Activated T-cell treated with anti-CD3 and anti-CD28 coated beads, Interleukin-2, amount 50 U/mL, for 4 hours (primary cell): ENCODE results near the gene ACSF3. TPM values are rescaled to one million over a fixed set of nuclear protein-coding genes. Genes with fewer than 3 reads are reported as not detected.

Experiments used
- ATAC-seq, 2 donors: fragments of 200-7000 bp; cut with Tn5 transposase; one replicate each; pipeline ENCODE4 v1.10.0; 2021
- DNase-seq: peaks from one replicate; pipeline ENCODE4 v3.0.0-alpha.2; 2020
- H3K27me3 Mint-ChIP-seq: one replicate; pipeline ENCODE4 v1.8.0; 2021; ENCODE audit warnings: low read depth, mixed read lengths
- H3K36me3 Mint-ChIP-seq: one replicate; pipeline ENCODE4 v1.8.0; 2022; ENCODE audit warnings: mixed read lengths; ENCODE audit not compliant: insufficient read depth
- H3K4me1 Mint-ChIP-seq: one replicate; pipeline ENCODE4 v1.8.0; 2021; ENCODE audit warnings: low read depth, mixed read lengths
- H3K4me3 Mint-ChIP-seq: one replicate; pipeline ENCODE4 v1.8.0; 2021; ENCODE audit warnings: mild to moderate bottlenecking, moderate library complexity, mixed read lengths
- H3K9me3 Mint-ChIP-seq: one replicate; pipeline ENCODE4 v1.8.0; 2021; ENCODE audit warnings: mixed read lengths
- total RNA-seq, 3 donors: library from RNA; stranded (reverse); gene quantifications; one replicate each; pipeline ENCODE4 v1.2.1, GENCODE V29; 2021

ACSF3 gene
- total RNA-seq, 3 donors from 2014 or later = 32.5 to 38.7 (median 34.2) TPM

DNA sequence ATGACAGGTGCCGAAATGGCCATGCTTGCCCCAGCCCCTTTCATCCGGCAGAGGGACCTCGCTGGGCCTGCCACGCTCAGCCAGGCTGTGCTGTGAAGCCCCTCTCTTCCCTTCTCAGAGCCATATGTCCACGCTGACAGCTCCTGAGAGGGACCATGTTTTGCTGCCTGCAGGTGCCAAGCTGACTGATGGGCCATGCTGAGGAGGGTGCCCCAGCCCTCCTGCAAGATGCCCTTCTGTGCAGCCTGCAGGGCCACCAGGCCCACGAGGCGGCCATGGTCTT, 44.8 kb downstream of the ACSF3 start:
- Mint-ChIP-seq H3K4me1 (no peaks in the 10 kb centered on the region), H3K36me3 (peaks cover 21% of the 10 kb centered on the region), H3K27me3 (no peaks in the 10 kb centered on the region), H3K4me3 (no peak overlapping the region), H3K9me3 (no peaks in the 10 kb centered on the region)
- ATAC-seq (no peak), DNase-seq (no peak)

DNA sequence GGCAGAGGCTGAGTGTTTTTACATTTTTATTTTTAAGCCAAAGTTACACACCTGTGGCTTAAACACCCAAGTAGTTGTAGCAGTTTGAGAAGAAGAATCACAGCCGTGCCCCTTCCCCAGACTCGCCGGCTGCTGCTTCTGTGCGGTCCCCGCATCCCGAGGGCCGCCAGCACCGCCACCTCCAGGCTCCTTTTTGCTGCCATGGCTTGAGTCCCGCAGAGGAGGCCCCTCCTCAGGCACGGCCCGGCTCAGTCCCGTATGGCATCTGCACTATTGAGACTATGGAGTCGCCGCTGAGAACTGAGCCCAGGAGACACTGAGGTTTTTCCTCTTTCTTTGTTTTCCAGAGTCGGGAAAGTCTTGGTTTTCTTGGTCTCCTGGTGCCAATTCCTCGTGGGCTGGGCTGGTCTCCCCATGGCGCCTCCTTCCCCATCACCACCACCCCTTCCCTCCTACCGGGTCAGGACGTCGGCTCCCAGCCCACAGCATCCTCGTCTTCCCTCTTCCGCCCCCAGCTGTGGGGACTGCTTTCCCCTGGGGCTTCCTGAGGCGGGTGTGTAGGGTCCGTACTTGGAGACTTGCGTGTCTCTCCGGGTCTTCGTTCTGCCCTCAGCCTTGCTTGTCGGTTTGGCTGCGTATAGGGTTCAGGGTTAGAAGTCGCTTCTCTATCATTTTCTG, 45.3 kb downstream of the ACSF3 start:
- Mint-ChIP-seq H3K36me3 (peaks cover 15% of the 10 kb centered on the region), H3K4me1 (no peaks in the 10 kb centered on the region), H3K4me3 (no peak overlapping the region), H3K9me3 (no peaks in the 10 kb centered on the region), H3K27me3 (no peaks in the 10 kb centered on the region)
- ATAC-seq (no peak), DNase-seq (no peak)

DNA sequence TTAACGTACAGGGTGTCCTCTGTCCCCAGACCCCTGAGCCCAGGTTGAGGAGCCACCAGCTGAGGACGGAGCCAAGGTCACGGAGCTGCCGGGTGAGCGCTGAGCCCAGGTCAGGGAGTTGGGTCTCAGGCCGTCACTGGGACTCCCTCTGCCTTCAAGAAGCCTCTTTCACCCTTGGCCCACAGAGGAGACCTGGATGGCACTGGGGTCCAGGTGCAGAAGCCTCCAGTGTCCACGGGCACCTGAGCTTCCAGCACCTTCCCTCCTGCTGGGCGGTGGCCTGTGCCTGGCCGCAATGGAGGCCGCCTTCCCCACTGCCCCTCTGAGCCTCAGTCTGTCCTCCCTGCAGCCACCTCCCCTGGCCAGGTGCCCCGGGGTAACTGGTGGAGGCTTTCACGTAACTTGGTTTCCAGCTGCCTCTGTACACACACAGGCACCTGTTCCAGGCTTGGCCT, 46.3 kb downstream of the ACSF3 start:
- Mint-ChIP-seq H3K4me1 (no peaks in the 10 kb centered on the region), H3K4me3 (no peak overlapping the region), H3K27me3 (no peaks in the 10 kb centered on the region), H3K36me3 (peaks cover 8% of the 10 kb centered on the region), H3K9me3 (no peaks in the 10 kb centered on the region)
- no peak for ATAC-seq
- DNase-seq = no peak

DNA sequence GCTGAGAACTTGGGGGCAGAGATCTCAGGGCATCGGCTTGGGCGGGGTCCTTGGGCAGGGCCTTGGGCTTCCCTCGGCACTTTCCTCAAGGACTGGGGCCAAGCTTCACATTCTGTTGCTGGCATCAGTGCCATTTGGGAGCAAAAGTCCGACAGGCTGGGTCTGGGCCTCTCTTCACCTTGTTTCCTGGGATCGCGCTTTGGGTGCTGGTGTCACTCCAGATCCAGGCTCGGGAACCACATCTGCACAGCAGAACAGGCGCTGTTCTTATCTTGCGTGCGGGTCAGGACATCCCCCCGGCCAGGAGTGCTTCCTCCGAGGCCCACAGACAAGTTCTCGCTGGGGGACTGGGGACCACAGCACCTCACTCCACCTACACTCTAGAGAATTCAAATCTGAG, 46.7 kb downstream of the ACSF3 start:
- H3K9me3 Mint-ChIP-seq = no peaks in the 10 kb centered on the region
- H3K4me3 Mint-ChIP-seq = no peak overlapping the region
- DNase-seq = no peak
- H3K4me1 Mint-ChIP-seq = no peaks in the 10 kb centered on the region
- no peaks in the 10 kb centered on the region for H3K27me3 Mint-ChIP-seq
- ATAC-seq = no peak
- H3K36me3 Mint-ChIP-seq = peaks cover 8% of the 10 kb centered on the region

DNA sequence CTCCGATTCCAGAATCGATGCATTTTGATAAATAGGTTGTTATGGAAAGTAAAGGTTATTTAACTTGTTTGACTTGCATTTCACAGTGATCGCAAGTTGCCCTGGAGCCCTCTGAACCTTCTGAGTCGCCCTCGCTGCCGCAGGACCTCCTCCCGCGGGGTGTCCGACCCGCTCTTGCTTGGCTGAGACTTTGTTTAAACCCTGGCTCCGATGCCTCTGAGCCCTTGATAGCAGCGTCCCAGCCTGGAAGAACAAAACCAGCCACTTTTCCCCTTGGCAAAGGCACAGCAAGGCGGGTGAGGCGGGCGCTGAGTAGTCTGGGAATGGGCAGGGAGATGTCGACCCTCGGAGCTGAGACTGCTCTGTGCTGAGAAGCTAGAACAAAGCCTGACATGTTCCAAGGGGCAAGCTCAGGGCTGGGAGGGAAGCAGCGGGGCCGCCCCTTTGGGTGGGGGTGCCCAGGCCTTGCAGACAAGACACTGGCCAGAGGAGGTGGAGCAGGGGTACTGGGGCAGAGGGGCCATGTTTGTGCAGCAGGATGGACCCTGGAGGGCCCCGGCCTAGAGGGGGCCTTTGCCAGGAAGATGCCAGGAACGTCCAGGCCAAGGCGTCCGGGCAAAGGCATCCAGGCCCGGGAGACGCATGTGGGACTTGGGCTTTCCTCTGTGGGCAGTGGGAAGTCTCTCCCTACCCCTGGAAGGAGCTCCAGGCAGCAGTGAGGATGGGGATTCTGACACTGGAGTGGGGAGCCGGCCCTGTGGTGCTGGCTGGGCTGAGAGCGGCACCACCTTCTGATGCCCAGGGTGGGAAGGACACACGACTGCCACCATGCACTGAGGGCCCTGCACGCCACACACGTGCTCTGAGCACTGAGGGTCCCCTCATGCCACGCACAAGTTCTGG, 47.6 kb downstream of the ACSF3 start:
- Mint-ChIP-seq H3K36me3 (peaks cover 4% of the 10 kb centered on the region), H3K9me3 (no peaks in the 10 kb centered on the region), H3K27me3 (no peaks in the 10 kb centered on the region), H3K4me3 (no peak overlapping the region), H3K4me1 (no peaks in the 10 kb centered on the region)
- no peak for DNase-seq
- no peak for ATAC-seq

DNA sequence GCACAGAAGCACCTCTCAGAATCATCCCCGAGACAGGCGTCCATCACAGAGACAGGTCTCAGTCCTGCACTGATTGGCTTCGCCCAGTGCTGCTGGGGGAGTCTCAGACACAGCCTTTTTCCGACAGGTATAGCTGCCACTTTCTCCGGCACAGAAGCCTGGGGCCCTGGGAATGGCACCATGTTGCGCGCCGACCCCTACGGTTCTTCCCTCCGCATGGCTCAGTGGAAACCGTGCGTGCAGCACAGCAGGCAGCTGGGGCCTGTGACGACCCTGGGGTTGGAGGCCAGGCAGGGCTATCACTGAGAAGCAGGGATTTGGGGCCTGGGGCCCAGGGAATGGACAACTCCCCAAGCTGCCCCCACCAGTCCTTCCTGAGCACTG, 48.2 kb downstream of the ACSF3 start:
- DNase-seq (no peak), ATAC-seq (no peak)
- Mint-ChIP-seq H3K4me3 (no peak overlapping the region), H3K36me3 (peaks cover 8% of the 10 kb centered on the region), H3K27me3 (no peaks in the 10 kb centered on the region), H3K9me3 (no peaks in the 10 kb centered on the region), H3K4me1 (no peaks in the 10 kb centered on the region)

DNA sequence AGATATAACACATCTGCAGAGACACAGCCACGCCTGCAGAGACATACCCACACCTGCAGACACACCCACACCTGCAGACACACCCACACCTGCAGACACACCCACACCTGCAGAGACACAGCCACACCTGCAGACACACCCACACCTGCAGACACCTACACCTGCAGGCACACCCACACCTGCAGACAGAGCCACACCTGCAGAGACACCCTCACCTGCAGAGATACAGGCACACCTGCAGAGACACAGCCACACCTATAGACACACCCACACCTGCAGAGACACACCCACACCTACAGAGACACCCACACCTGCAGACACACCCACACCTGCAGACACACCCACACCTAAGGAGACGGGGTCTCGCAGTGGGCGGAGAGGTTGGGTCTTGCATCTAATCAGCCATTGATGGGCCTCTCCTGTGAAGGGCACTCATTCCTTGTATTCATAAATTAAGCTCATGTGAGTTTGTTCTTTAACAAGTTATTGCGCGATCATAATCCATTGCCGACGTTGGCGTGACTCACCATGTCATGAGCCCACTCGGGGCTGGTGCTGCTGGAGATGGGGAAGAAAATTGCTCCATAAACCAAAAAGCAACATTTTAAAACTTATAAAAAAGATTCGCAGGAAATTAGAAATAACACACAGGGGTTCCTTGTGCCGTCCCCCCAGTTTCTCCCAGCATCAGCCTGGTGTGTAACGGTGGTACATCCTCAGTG, 49.0 kb downstream of the ACSF3 start:
- Mint-ChIP-seq H3K4me3 (no peak overlapping the region), H3K4me1 (no peaks in the 10 kb centered on the region), H3K9me3 (no peaks in the 10 kb centered on the region), H3K36me3 (peaks cover 10% of the 10 kb centered on the region), H3K27me3 (no peaks in the 10 kb centered on the region)
- ATAC-seq (no peak), DNase-seq (no peak)

DNA sequence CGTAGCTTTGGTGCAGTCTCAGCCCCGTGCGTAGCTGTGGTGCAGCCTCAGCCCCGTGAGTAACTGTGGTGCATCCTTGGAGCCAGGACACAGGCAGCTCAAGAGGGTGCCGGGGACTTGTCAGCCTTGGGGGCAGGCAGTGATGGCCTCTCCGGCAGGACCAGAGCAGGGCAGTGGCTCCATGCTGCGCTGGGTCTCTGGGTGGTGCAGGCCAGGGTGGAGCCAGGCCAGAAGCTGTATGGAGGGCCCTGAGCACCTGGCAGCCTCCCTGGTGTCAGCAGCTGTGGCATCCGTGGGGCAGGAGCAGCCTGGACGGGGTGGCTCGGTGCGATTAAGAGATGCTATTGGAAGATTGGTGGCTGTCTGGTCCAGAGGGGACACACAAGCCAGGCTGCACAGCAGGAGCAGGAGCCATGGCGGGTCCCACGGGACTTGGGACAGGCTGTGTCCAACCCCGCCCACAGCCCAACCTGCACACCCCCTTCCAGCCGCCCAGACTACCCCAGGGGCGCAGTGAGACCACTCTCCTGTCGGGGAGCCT, 49.6 kb downstream of the ACSF3 start:
- ATAC-seq (no peak), DNase-seq (no peak)
- H3K27me3 Mint-ChIP-seq = no peaks in the 10 kb centered on the region
- peaks cover 11% of the 10 kb centered on the region for H3K36me3 Mint-ChIP-seq
- H3K9me3 Mint-ChIP-seq = no peaks in the 10 kb centered on the region
- H3K4me3 Mint-ChIP-seq = no peak overlapping the region
- no peaks in the 10 kb centered on the region for H3K4me1 Mint-ChIP-seq

DNA sequence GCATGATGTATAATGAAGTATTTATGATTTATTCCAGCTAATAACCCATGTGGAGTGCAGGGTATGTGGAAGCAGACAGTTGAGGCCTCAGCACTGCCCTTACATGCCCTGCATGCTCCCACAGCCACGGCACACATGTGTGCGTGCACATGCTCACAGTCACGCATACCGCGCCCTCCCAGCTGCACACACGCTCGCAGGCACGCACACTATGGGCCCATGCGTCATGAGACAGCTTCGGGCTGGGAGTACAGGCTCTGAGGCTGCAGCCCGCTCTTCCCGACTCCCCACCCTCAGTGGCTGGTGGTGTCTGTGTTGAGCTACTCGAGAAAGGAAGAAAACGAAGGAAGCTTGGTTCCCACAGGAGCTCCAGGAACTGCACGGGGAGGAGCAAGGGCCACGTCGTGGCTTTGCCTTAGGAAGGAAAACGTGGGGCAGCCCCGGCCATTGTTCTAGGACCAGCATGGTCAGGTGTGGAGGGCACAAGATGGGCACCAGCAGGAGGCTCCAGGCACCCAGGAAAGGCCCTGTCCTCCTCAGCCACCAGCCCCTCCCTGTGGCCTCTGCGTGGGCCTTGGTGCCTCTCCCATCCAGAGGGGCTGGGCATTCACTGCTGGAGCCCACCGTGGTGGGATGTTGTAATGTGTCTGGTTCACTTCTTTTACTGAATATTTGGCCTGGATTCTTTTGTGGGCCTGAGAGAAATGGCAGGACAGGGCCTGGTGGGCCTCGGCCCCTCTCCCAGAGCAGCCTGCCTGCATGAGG, 50.4 kb downstream of the ACSF3 start:
- DNase-seq (no peak), ATAC-seq (no peak)
- Mint-ChIP-seq H3K4me1 (no peaks in the 10 kb centered on the region), H3K27me3 (no peaks in the 10 kb centered on the region), H3K4me3 (no peak overlapping the region), H3K36me3 (peaks cover 15% of the 10 kb centered on the region), H3K9me3 (peaks cover 4% of the 10 kb centered on the region)

DNA sequence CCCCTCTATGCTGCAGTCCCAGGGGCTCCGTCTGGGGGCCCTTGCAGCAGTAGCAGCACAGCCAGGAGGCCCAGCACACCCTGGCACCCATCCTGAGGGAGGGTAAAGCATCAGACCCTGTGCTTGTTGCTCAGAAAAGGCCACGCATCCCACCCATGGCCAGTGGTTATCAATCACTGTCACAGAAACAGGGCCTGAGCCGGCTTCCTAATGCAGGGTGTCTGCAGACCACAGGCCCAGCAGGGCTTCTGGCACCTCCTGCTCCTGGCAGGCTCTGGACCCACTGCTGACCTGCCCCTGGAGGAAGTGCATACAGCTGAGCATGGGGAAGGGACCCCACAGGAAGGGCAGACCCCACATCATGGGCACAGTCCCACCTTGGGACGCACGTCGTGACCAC, 51.0 kb downstream of the ACSF3 start:
- Mint-ChIP-seq H3K4me1 (no peaks in the 10 kb centered on the region), H3K9me3 (peaks cover 6% of the 10 kb centered on the region), H3K36me3 (peaks cover 21% of the 10 kb centered on the region), H3K4me3 (no peak overlapping the region), H3K27me3 (no peaks in the 10 kb centered on the region)
- DNase-seq (no peak), ATAC-seq (no peak)

DNA sequence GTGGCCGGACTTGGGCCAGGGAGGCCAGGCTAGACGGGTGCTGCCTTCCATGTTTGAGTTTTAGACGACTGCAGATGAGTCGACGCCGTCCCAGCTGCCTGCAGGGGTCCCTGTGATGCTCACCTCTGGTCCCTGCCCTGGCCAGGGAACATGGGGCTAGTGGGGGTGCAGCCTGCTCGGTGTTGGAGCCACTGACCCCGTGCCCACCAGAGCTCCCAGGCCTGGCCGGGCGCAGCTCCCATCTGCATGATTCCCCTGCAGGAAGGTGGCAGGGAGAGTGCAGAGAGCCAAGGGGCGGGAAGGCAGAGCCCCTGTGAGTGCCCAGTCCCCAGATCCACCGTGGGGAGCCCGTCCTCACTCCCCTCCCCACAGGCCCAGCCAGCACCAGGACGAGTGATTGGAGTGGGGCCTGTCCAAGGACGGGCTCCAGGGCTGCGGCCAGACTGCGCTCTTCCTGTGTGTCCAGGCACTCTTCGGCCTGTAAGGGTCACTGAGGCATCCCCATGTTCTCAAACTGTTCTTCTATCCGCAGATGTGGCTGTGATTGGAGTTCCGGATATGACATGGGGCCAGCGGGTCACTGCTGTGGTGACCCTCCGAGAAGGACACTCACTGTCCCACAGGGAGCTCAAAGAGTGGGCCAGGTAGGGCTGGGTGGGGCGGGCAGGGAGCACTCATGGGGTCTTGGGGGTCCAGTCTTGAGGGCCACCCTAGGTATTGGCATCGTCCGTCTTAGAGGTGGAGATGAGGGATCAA, 51.9 kb downstream of the ACSF3 start:
- Mint-ChIP-seq H3K36me3 (peaks cover 24% of the 10 kb centered on the region), H3K27me3 (no peaks in the 10 kb centered on the region), H3K9me3 (peaks cover 6% of the 10 kb centered on the region), H3K4me3 (no peak overlapping the region), H3K4me1 (no peaks in the 10 kb centered on the region)
- DNase-seq (no peak), ATAC-seq (no peak)

DNA sequence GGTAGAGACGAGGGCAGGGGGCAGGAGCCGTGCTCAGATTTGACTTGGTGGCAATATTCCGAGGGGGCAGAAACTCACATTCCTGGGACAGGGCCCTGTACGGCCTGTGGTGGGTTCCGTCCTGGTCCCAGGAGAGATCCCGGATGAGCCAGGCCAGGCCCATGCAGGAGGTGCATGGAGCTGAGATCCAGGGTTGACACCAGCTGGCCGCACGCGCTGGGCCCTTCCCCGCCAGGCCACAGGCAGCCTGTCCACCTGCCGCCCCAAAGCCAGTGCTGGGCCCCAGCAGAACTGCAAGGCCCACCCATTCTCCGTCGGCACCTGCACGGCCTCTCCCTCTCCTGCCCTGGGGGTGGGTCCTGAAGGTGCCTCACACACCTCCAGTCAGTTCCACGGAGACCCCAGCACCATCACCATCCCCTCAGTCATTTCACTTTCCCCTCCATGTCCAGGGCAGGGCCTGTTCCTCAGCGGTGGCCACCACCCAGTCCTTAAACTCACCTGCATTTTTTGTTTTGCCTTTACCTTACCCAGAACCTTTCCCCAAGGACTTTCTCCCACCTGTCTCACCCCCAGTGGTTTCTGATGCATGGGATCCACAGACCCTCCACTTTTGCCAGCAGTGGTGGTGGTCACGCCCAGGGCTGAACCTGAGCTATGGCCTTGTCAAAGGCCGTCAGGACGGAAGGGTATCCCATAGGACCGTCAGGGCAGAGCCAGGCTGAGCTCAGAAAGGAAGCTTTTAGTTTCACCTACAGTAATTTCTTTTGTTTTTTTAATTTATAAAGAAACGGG, 52.8 kb downstream of the ACSF3 start:
- Mint-ChIP-seq H3K9me3 (peaks cover 6% of the 10 kb centered on the region), H3K4me3 (no peak overlapping the region), H3K4me1 (no peaks in the 10 kb centered on the region), H3K27me3 (no peaks in the 10 kb centered on the region), H3K36me3 (peaks cover 30% of the 10 kb centered on the region)
- ATAC-seq (no peak), DNase-seq (no peak)
